ENCODE measurements around the gene DYNC1H1. TPM values are rescaled to one million over a fixed set of nuclear protein-coding genes. Genes with fewer than 3 reads are reported as not detected.

Gene DYNC1H1
- total RNA-seq, 1 experiment from 2014 or later: 606 TPM

- DNase-seq (no peak), ATAC-seq (no peak)
- H4K20me1 ChIP-seq (ENCODE audit: low read length): peaks cover 42% of the 10 kb centered on the region
- ChIA-PET CTCF (no interaction called here), POLR2A (ENCODE audit: unreplicated experiment) (no interaction called here)
- no peak overlapping the region for H3K4me2 ChIP-seq (ENCODE audit: low read length)
- peaks cover 78% of the 10 kb centered on the region for H3K36me3 ChIP-seq (ENCODE audit: low read depth, low read length)
- no peaks in the 10 kb centered on the region for H3K9me3 ChIP-seq (ENCODE audit: low read length)
- H3K27me3 ChIP-seq (ENCODE audit: low read length): no peaks in the 10 kb centered on the region
- intact Hi-C loops (cut with micrococcal nuclease): no loop called here
- H3K9ac ChIP-seq (ENCODE audit: low read length): no peak overlapping the region
- no peaks in the 10 kb centered on the region for H3F3A ChIP-seq (ENCODE audit: low read length, unreplicated experiment)
- H3K4me1 ChIP-seq (ENCODE audit: insufficient read depth, low read length): no peaks in the 10 kb centered on the region
- H2AFZ ChIP-seq (ENCODE audit: low read length): no peak overlapping the region
- no peak overlapping the region for H3K4me3 ChIP-seq (ENCODE audit: low read length)
- H3K9me2 ChIP-seq (replicated peaks; ENCODE audit: low read length): no peaks in the 10 kb centered on the region
- BruUV-seq (replicated peaks): no TSS peak
- H3K27ac ChIP-seq (ENCODE audit: low read length): no peak overlapping the region
- TF ChIP-seq EZH2 (IDR thresholded peaks at IDR 0.05; ENCODE audit: low read length, unreplicated experiment) (no peak), CTCF (conservative IDR thresholded peaks at IDR 0.05; ENCODE audit: low read depth, low read length) (no peak), EZH2phosphoT487 (IDR thresholded peaks at IDR 0.05; ENCODE audit: borderline replicate concordance, low read length) (no peak)
- H3K79me2 ChIP-seq (ENCODE audit: low read length): peaks cover 70% of the 10 kb centered on the region
These were observed 22.6 kb downstream of the DYNC1H1 start for GRCh38 chr14:101986953-101987352.

GRCh38 chr14:101988377-101988776, 24.0 kb downstream of the DYNC1H1 start:
- Histone ChIP-seq H3K79me2 (ENCODE audit: low read length) (peaks cover 66% of the 10 kb centered on the region), H3K36me3 (ENCODE audit: low read depth, low read length) (peaks cover 81% of the 10 kb centered on the region), H3K4me3 (ENCODE audit: low read length) (no peak overlapping the region), H2AFZ (ENCODE audit: low read length) (no peak overlapping the region), H4K20me1 (ENCODE audit: low read length) (peaks cover 45% of the 10 kb centered on the region), H3K27me3 (ENCODE audit: low read length) (no peaks in the 10 kb centered on the region), H3K9me3 (ENCODE audit: low read length) (no peaks in the 10 kb centered on the region), H3K9me2 (replicated peaks; ENCODE audit: low read length) (no peaks in the 10 kb centered on the region), H3F3A (ENCODE audit: low read length, unreplicated experiment) (no peaks in the 10 kb centered on the region), H3K9ac (ENCODE audit: low read length) (no peak overlapping the region), H3K27ac (ENCODE audit: low read length) (no peak overlapping the region), H3K4me2 (ENCODE audit: low read length) (no peak overlapping the region), H3K4me1 (ENCODE audit: insufficient read depth, low read length) (no peaks in the 10 kb centered on the region)
- DNase-seq (no peak), ATAC-seq (no peak)
- TF ChIP-seq EZH2 (IDR thresholded peaks at IDR 0.05; ENCODE audit: low read length, unreplicated experiment) (no peak), EZH2phosphoT487 (IDR thresholded peaks at IDR 0.05; ENCODE audit: borderline replicate concordance, low read length) (no peak), CTCF (conservative IDR thresholded peaks at IDR 0.05; ENCODE audit: low read depth, low read length) (no peak)
- ChIA-PET CTCF (no interaction called here), POLR2A (ENCODE audit: unreplicated experiment) (no interaction called here)
- BruUV-seq (replicated peaks): no TSS peak
- intact Hi-C loops (cut with micrococcal nuclease): no loop called here

GRCh38 chr14:101991352-101991751, 27.0 kb downstream of the DYNC1H1 start:
- H3K27me3 ChIP-seq (ENCODE audit: low read length): no peaks in the 10 kb centered on the region
- no peak overlapping the region for H3K4me2 ChIP-seq (ENCODE audit: low read length)
- no peak overlapping the region for H3K27ac ChIP-seq (ENCODE audit: low read length)
- ChIA-PET CTCF (no interaction called here), POLR2A (ENCODE audit: unreplicated experiment) (no interaction called here)
- BruUV-seq (replicated peaks): no TSS peak
- no peak overlapping the region for H3K9ac ChIP-seq (ENCODE audit: low read length)
- H3K36me3 ChIP-seq (ENCODE audit: low read depth, low read length): peaks cover 83% of the 10 kb centered on the region
- no peaks in the 10 kb centered on the region for H3K4me1 ChIP-seq (ENCODE audit: insufficient read depth, low read length)
- TF ChIP-seq EZH2 (IDR thresholded peaks at IDR 0.05; ENCODE audit: low read length, unreplicated experiment) (no peak), CTCF (conservative IDR thresholded peaks at IDR 0.05; ENCODE audit: low read depth, low read length) (no peak)
- no peaks in the 10 kb centered on the region for H3K9me3 ChIP-seq (ENCODE audit: low read length)
- ATAC-seq (no peak), DNase-seq (no peak)
- H3F3A ChIP-seq (ENCODE audit: low read length, unreplicated experiment): no peaks in the 10 kb centered on the region
- H3K9me2 ChIP-seq (replicated peaks; ENCODE audit: low read length): no peaks in the 10 kb centered on the region
- H3K79me2 ChIP-seq (ENCODE audit: low read length): peaks cover 47% of the 10 kb centered on the region
- H2AFZ ChIP-seq (ENCODE audit: low read length): no peak overlapping the region
- intact Hi-C loops (cut with micrococcal nuclease): no loop called here
- H3K4me3 ChIP-seq (ENCODE audit: low read length): no peak overlapping the region
- peaks cover 35% of the 10 kb centered on the region for H4K20me1 ChIP-seq (ENCODE audit: low read length)
